HG02759 (cell line): ENCODE measurements around the gene ABCC10.
"Not testable (repeated sequence)": the region's sequence is repeated elsewhere in the genome, so short reads cannot be mapped to it uniquely, and the experiment has no call there.

Experiments used
- ATAC-seq: cut with Tn5 transposase; IDR thresholded peaks from one replicate; pipeline ENCODE4 v1.9.1; 2021; ENCODE audit warnings: mild to moderate bottlenecking, moderate library complexity; ENCODE audit not compliant: unreplicated experiment

Gene ABCC10, protein sequence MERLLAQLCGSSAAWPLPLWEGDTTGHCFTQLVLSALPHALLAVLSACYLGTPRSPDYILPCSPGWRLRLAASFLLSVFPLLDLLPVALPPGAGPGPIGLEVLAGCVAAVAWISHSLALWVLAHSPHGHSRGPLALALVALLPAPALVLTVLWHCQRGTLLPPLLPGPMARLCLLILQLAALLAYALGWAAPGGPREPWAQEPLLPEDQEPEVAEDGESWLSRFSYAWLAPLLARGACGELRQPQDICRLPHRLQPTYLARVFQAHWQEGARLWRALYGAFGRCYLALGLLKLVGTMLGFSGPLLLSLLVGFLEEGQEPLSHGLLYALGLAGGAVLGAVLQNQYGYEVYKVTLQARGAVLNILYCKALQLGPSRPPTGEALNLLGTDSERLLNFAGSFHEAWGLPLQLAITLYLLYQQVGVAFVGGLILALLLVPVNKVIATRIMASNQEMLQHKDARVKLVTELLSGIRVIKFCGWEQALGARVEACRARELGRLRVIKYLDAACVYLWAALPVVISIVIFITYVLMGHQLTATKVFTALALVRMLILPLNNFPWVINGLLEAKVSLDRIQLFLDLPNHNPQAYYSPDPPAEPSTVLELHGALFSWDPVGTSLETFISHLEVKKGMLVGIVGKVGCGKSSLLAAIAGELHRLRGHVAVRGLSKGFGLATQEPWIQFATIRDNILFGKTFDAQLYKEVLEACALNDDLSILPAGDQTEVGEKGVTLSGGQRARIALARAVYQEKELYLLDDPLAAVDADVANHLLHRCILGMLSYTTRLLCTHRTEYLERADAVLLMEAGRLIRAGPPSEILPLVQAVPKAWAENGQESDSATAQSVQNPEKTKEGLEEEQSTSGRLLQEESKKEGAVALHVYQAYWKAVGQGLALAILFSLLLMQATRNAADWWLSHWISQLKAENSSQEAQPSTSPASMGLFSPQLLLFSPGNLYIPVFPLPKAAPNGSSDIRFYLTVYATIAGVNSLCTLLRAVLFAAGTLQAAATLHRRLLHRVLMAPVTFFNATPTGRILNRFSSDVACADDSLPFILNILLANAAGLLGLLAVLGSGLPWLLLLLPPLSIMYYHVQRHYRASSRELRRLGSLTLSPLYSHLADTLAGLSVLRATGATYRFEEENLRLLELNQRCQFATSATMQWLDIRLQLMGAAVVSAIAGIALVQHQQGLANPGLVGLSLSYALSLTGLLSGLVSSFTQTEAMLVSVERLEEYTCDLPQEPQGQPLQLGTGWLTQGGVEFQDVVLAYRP (N-terminal part only)

DNA sequence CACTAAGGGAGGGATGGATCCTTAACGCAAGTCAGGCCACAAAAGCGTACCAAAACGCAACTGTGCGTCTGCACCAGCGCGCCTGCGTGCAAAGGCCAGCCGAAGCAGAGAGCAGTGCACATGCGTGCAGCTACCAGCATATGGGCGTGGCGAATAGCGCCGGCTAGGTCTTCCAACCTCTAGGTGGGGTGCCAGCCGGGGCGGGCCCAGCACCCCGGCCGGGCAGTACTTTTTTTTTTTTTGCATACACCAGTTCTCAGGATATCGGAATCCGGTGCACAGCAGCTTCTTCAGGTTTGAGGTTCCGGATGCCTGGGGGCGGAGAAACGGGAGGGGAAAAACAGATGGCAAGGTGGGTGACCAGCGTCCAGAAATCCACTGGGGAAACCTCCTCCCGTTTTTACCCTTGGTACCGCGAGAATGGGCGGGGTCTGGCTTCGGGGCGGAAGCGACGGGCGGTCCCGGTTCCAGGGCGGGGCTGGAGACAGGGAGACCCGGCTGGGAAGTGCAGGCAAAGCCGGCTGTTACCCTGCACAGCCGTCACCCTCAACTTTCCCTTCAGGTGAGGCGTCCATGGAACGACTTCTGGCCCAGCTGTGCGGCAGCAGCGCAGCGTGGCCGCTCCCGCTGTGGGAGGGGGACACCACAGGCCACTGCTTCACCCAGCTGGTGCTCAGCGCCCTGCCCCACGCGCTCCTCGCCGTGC is at the start of gene ABCC10:
Gene ABCC10, plus strand, starts transcription at position 136 of the 706 bp plus-strand sequence. Its CDS starts 438 bp downstream, at position 574.
- ATAC-seq = peak; percentile 94

DNA sequence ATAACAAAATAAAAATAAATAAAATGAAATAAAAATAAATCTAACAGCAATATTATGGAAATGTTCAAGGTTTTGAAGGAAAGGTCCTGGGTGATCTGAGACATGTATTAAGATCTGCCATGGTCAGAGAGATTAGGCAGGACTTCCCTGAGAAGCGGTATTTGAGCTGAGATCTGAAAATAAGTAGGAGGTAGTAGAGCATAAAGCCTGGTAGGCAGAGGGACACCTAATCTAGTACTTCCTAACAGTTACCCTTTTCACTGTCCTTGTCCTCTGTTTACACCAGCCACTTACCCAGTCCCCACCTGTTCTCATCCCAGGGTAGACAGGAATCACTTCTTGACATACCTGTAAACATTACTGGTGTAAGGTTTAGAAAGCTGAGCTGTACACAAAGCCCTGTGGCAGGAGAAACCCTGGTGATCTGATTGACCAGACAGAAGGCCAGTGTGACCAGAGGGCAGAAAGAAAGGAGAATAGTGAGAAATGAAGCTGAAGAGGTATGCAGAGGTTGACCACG is 49.6 kb upstream of the ABCC10 start:
- ATAC-seq = no peak

DNA sequence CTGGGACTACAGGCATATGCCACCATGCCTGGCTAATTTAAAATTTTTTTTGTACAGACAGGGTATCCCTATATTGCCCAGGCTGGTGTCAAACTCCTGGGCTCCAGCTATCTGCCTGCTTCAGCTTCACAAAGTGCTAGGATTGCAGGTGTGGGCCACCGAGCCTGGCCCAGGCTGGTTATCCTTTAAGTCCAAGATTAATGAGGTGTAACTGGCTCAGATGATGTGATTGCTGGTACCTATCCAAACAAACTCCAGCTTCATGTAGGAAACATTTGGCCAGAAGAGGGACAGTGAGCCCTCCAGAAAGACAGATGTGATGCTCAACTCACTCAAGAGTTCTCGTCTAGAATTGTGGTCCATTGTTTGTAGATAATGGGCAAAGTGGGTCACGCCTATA is 48.7 kb upstream of the ABCC10 start:
- ATAC-seq = no peak

DNA sequence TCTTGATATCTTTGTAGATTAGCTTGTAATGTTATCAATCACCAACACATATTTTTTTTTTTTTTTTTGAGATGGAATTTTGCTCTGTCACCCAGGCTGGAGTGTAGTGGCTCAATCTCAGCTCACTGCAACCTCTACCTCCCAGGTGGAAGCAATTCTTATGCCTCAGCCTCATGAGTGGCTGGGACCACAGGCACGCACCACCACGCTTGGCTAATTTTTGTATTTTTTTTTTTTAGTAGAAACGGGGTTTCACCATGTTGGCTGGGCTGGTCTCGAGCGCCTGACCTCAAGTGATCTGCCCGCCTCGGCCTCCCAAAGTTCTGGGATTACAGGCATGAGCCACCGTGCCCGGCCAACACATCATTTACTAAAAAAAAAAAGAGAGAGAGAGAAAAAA is 46.5 kb upstream of the ABCC10 start:
- ATAC-seq = not testable (repeated sequence)

DNA sequence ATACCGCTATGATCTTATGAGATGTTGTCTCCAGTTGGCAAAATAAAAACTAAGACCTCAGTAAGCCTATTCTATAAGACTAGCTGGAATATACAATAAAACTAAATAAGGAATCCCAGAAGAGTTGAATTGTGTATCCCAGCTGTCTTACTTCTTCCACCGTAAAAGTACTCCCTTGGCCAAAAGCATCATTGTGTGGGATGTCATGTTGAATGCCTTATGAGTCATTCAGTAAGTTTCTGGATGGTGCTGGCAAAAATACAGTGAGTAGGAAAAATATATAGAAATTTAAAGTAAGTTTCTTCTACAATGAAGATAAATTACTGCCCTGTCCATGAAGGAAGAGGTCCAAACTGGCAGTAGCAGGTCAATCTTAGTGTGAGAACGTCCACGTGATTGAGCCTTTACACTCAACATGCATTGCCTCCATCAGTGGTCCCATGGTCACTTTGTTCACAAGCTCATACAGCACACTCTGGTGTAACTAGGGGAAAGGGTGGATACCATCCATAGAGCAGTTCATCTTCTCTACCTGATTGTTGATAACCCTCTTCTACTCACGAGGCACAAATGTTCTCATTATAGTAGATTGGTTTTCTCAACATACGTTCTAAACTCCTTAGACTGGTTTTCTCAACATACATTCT is 44.2 kb upstream of the ABCC10 start:
- ATAC-seq = no peak

DNA sequence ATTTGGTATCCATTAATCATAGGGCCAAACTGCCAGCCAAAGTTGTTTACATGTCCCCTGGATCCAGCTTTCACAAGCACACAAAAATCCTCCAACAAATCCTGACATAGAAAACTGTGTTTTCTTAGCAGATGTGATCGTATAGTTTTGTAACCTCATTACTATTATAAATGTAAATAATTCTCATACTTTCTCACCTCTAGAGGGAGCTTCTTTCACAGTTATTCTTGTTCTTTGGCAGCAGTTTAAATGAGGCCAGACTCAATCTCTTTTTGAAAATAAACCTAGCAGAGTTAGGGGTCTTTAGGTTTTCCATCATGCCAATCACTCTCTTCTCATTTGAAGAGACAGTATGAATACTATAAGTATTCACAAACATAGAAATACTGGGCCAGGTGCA is 40.8 kb upstream of the ABCC10 start:
- no peak for ATAC-seq

DNA sequence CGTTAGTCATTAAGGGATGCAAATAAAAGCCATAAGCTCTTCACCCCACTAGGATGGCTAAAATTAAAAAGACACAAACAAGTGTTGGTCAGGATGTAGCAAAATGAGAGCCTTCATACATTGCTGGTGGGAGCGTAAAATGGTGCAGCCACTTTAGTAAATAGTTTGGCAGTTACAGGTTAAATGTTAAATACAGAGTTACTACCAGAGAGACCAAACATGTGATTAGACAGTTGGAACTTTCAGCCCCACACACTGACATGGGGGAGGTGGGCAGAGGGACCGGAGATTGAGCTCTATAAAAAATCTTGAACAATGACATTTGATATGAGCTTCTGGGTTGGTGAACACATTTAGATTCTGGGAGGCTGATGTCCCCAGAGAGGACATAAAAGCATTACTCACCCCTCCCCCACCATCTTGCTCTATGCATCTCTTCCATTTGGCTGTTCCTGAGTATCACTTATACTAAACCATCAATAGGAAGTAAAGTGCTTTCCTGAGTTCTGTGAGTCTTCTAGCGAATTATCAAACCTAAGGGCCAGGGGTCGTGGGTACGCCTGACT is 37.5 kb upstream of the ABCC10 start:
- ATAC-seq = no peak

- not testable (repeated sequence) for ATAC-seq
Observed at GRCh38 chr6:43390753-43391439, 36.4 kb upstream of the ABCC10 start.

GRCh38 chr6:43391440-43392031 is 35.8 kb upstream of the ABCC10 start:
- ATAC-seq = no peak

DNA sequence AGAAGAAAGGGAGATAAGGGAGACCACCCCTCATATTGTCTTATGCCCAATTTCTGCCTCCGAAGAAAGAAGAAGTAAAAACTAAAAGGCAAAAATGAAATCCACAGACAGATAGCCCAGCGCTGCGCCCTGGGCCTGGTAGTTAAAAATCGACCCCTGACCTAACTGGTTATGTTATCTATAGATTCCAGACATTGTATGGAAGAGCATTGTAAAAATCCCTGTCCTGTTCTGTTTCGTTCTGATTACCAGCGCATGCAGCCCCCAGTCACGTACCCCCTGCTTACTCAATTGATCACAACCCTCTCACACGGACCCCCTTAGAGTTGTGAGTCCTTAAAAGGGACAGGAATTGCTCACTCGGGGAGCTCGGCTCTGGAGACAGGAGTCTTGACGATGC is 34.2 kb upstream of the ABCC10 start:
- not testable (repeated sequence) for ATAC-seq

- ATAC-seq = no peak
Observed at GRCh38 chr6:43393602-43394001, 33.7 kb upstream of the ABCC10 start.

- ATAC-seq = no peak
Observed at GRCh38 chr6:43394982-43395381, 32.4 kb upstream of the ABCC10 start.

- no peak for ATAC-seq
Observed at GRCh38 chr6:43395776-43396175, 31.6 kb upstream of the ABCC10 start.

DNA sequence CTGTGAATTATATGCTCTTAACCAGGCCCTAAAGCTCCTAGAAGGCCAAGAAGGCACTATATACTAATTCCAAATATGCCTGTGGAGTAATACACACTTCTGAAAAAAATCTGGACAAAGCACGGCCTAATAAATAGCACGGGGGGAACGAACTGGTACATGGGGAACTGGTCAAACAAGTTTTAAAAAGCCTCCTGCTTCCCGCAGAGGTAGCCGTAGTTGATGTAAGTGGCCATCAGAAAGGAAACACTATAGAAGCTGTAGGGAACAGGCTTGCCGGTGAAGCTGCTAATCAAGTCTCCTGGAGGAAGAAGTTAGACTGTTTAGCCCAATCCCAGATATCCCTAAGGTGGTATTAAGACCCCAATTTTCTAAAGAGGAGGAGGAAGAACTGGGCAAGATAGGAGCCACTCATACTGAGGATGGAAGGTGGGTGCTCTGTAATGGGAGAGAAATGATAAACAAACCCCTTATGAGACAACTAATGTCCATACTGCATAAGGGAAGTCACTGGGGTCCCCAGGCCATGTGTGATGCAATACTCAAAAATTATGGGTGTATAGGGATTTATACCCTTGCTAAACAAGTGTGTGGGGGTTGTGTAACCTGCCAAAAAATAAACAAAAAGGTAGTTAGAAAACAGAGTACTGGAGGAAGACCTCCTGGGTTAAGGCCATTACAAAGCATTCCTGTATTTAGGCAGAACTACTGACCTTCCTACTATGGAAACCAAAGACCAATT is 30.8 kb upstream of the ABCC10 start:
- ATAC-seq = no peak

DNA sequence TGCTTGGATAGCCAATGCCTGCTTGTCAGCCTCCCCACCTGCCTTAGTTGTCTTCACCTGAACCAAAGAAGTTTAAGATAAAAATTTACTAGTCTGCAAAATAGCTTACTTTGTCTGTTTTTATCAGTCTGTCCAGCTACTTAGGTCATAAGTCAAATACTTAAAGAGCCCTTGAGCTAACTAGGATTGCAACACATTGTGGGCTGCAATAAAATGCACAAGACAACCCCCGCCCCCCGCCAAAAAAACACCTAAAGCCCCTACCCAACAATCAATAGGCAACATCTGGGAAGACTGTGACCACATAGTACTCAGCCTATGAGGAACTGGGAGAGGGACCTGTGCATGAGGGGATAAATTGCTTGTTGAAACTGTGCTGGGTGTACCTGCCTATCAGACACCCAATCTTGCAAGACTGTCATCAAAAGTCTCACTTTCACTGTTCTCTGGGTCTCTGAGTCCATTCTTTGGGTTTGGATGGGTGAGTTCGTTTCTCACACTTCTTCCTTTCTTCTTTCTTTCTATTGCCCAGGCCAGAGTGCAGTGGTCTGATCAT is 27.3 kb upstream of the ABCC10 start:
- ATAC-seq = no peak

DNA sequence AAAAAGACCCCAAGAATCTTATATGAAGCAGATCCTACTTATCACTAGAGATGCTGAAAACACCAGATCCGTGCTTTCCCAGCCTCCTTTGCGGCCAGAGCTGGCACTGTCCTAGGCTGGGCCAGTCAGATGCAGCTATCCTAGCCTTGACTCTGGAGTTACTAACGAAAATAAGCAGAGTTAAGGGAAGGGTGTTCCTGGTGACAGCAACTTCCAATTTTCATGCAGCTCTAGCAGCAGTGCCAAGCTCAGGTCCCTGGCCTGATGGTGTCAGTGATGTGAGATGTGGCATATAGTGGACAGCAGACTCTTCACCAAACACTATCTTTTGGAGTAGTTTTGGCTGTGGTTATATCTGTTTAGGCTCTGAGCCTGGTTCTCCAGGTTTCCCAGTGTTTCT is 25.6 kb upstream of the ABCC10 start:
- no peak for ATAC-seq

DNA sequence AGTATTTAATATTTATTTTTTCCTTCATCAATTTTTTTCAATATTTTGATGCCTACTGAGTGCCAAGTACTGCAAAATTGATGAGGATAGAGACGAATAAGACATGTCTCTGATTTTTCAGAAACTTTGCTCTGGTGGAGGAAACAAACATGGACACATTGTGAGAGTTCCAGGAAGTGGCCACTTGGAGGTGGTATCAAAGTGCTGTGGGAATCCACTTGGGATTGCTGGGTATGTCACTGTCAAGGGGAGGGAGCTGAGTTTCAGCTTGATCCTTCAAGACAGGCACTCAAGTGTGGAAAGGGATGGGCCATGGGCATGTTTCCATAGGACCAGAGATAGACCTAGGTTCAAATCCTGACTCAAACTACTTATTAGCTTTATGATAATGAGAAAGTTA is 24.5 kb upstream of the ABCC10 start:
- no peak for ATAC-seq
